Measurements from ENCODE around the gene GRAMD2B.
"Not testable (repeated sequence)": the region's sequence is repeated elsewhere in the genome, so short reads cannot be mapped to it uniquely, and the experiment has no call there.

GRAMD2B gene, protein sequence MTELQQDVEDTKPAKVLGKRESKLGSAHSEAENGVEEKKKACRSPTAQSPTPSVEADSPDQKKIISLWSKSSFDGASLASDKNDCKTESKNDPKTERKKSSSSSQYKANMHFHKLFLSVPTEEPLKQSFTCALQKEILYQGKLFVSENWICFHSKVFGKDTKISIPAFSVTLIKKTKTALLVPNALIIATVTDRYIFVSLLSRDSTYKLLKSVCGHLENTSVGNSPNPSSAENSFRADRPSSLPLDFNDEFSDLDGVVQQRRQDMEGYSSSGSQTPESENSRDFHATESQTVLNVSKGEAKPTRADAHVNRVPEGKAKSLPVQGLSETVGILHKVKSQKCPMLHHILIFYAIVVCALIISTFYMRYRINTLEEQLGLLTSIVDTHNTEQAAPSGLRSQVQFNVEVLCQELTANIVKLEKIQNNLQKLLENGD

DNA sequence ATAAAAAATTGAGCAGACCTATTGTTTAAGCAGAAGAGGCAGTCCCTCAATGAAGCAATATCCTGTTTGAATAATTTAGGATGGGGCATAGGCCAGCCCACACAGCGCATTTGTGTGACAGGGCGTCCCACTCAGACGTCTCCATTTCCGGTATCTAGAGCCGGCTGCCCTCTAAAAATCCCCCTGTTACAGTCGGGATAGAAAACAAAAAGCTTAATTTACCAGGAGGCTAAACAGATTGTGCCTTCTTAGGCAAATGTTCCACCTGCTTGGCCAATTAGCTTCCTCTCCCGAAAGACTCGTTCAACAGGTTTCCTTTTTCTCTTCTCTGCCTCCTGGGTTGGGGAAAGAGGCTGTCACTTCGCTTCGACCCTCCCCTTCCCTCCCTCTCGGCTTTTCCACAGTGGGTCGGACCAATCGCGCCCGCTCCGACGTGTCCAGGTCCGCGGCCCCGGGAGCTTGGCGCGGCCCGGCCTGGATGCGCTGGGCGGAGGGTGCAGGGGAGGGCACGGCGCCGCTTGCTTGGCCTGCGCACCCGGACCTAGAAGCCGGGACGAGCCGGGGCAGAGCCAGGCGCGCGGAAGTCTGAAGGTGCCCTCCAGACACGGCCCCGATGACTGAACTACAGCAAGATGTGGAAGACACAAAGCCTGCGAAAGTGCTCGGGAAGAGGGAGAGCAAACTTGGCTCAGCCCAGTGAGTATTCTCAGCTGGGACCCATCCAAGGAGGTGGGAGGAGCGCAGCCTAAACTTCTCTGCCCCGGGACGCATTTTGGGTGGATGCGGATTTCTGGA lies at the start of gene GRAMD2B:
Gene GRAMD2B (plus strand): TSS at position 416 of the 795 bp plus-strand sequence. CDS start 198 bp downstream, at position 614.
- peak; percentile 74 for DNase-seq
- in situ Hi-C loops (cut with MboI; ENCODE audit: low pct_unique_long_range_greater_than_20kb, low sequenced_read_pairs): no loop called here

DNA sequence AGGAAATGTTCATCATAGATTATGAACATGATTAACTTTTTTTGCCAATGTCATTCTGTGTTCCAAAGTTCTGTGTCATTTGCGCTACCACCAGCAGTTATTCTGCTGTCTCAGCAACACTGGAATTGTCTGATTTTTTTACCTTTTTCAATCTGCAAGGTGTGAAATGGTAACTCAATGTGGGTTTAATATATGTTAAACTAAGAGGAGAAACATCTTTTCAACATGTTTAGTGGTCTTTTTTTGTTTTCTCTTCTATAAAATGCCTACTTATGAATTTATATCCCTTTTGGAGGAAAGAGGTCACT lies 49.1 kb upstream of the GRAMD2B start:
- in situ Hi-C loops (cut with MboI; ENCODE audit: low pct_unique_long_range_greater_than_20kb, low sequenced_read_pairs): no loop called here
- no peak for DNase-seq

DNA sequence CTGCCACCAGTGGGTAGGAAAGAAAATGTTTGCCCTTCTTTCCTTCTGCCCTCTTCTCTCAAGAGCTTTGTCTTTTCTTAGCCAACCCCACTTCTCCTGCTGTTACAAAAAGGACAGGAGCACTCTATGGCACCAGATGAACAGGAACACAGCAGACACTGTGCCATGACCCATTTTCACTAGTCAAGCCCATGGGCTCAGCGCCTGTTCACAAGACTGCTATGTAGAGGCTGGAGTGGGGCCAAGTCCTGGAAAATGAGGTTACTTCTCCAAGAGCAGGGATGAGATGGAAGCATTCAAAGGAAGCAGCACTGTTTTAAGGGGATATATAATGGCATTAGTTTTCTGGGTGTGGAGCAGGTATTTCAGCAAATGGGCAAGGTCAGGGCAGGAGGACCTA lies 46.8 kb upstream of the GRAMD2B start:
- no peak for DNase-seq
- in situ Hi-C loops (cut with MboI; ENCODE audit: low pct_unique_long_range_greater_than_20kb, low sequenced_read_pairs): no loop called here

- no peak for DNase-seq
- in situ Hi-C loops (cut with MboI; ENCODE audit: low pct_unique_long_range_greater_than_20kb, low sequenced_read_pairs): no loop called here
Observed at GRCh38 chr5:126377424-126377823, 45.8 kb upstream of the GRAMD2B start.

- in situ Hi-C loops (cut with MboI; ENCODE audit: low pct_unique_long_range_greater_than_20kb, low sequenced_read_pairs); DNase-seq: not testable (repeated sequence)
Observed at GRCh38 chr5:126380316-126380715, 42.9 kb upstream of the GRAMD2B start.

- DNase-seq: no peak
- in situ Hi-C loops (cut with MboI; ENCODE audit: low pct_unique_long_range_greater_than_20kb, low sequenced_read_pairs): no loop called here
Observed at GRCh38 chr5:126383246-126383645, 40.0 kb upstream of the GRAMD2B start.

DNA sequence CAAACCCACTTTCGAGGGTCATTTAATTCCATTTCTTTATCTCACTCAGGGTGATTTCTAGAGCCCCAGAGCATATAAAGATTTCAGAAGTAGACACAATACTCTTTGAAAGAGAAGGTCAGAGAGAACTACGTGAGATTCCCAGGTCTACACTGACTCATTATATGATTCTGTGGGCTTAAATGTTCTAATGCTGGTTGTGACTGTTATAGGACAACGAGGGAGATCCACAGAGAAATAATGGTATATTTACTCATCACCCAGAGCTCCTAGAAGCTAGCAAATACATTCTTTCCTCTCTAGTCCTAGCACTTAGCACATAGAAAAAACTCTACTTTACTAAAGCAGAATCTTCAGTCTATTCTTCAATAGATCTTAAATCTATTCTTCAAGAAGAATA lies 39.4 kb upstream of the GRAMD2B start:
- in situ Hi-C loops (cut with MboI; ENCODE audit: low pct_unique_long_range_greater_than_20kb, low sequenced_read_pairs): no loop called here
- DNase-seq: no peak

DNA sequence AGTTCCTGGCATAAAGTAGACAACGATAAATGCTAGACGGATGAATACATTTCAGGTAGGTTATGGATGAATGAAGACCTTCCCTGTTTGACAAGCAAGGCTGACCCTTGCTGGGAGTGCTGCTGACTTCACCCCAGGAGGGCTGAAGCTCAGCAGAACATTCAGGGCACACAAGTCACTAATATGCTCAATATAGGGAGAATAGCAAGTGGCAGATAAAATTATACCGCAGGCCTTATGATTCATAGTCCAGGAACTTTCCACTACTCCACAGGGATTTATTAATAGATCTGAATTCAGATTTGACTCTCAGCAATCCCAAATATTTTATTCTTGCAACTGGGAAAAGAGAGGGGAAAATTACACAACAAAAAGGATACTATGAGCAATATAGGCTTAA lies 38.2 kb upstream of the GRAMD2B start:
- DNase-seq: no peak
- in situ Hi-C loops (cut with MboI; ENCODE audit: low pct_unique_long_range_greater_than_20kb, low sequenced_read_pairs): no loop called here

GRCh38 chr5:126385524-126386502 lies 37.4 kb upstream of the GRAMD2B start:
- no peak for DNase-seq
- in situ Hi-C loops (cut with MboI; ENCODE audit: low pct_unique_long_range_greater_than_20kb, low sequenced_read_pairs): no loop called here

- no peak for DNase-seq
- in situ Hi-C loops (cut with MboI; ENCODE audit: low pct_unique_long_range_greater_than_20kb, low sequenced_read_pairs): no loop called here
Observed at GRCh38 chr5:126389179-126389578, 34.0 kb upstream of the GRAMD2B start.

GRCh38 chr5:126390051-126390450 lies 33.2 kb upstream of the GRAMD2B start:
- DNase-seq: no peak
- in situ Hi-C loops (cut with MboI; ENCODE audit: low pct_unique_long_range_greater_than_20kb, low sequenced_read_pairs): no loop called here

GRCh38 chr5:126391386-126391785 lies 31.8 kb upstream of the GRAMD2B start:
- in situ Hi-C loops (cut with MboI; ENCODE audit: low pct_unique_long_range_greater_than_20kb, low sequenced_read_pairs): no loop called here
- DNase-seq: no peak

GRCh38 chr5:126394211-126394788 lies 28.9 kb upstream of the GRAMD2B start:
- in situ Hi-C loops (cut with MboI; ENCODE audit: low pct_unique_long_range_greater_than_20kb, low sequenced_read_pairs): no loop called here

DNA sequence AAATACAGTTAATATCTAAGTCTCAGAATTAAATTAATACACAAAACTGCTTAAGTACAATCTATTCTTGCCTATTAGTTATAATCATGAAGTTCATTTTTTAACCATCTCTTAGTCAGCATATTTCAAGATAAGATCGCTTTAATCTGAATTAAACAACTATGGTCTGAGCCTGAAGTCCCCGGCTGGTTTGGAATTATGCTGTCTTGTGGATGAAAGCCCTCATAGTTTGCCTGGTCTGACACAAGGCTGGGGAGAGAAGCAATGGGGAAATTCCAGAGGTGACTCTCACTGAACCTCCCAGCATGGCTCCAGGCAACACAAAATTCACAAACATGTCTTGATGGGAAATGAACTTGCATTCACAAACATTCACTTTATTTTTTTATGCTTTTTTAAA lies 28.0 kb upstream of the GRAMD2B start:
- DNase-seq: no peak
- in situ Hi-C loops (cut with MboI; ENCODE audit: low pct_unique_long_range_greater_than_20kb, low sequenced_read_pairs): no loop called here

More at GRCh38 chr5:126394211-126394788, 28.9 kb upstream of the GRAMD2B start:
- no peak for DNase-seq

GRCh38 chr5:126395605-126396004 lies 27.6 kb upstream of the GRAMD2B start:
- in situ Hi-C loops (cut with MboI; ENCODE audit: low pct_unique_long_range_greater_than_20kb, low sequenced_read_pairs): no loop called here

DNA sequence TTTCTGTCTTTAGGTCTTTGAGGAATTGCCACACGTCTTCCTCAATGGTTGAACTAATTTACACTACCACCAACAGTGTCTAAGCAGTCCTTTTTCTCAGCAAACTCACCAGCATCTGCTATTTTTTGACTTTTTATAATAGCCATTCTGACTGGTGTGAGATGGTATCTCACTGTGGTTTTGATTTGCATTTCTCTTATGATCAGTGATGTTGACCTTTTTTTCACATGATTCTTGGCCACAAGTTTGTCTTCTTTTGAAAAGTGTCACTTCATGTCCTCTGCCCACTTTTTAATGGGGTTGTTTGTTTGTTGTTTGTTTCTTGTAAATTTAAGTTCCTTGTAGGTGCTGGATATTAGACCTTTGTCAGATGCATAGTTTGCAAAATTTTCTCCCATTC lies 26.5 kb upstream of the GRAMD2B start:
- in situ Hi-C loops (cut with MboI; ENCODE audit: low pct_unique_long_range_greater_than_20kb, low sequenced_read_pairs); DNase-seq: not testable (repeated sequence)

More at GRCh38 chr5:126395605-126396004, 27.6 kb upstream of the GRAMD2B start:
- no peak for DNase-seq

DNA sequence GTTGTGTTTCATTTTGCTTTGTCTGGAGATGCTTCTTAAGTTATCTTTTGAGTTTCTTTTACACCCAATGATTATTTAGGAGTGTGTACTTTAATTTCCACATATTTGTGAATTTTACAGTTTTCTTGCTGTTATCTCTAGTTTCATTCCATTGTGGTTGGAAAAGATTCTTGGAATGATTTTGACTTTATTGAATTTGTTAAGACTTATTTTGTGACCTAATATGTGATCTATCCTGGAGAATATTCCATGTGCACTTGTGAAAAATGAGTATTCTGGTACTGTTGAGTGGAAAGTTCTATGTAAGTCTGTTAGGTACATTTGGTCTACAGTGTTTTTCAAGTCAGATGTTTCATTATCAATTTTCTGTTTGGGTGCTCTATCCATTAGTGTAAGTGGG lies 24.4 kb upstream of the GRAMD2B start:
- DNase-seq: no peak
- in situ Hi-C loops (cut with MboI; ENCODE audit: low pct_unique_long_range_greater_than_20kb, low sequenced_read_pairs): no loop called here

- in situ Hi-C loops (cut with MboI; ENCODE audit: low pct_unique_long_range_greater_than_20kb, low sequenced_read_pairs): no loop called here
- DNase-seq: no peak
Observed at GRCh38 chr5:126400621-126401251, 22.5 kb upstream of the GRAMD2B start.
